Liver (tissue), 9 donors: ENCODE data around the gene RALGDS. TPM values are rescaled to one million over a fixed set of nuclear protein-coding genes. Genes with fewer than 3 reads are reported as not detected.

ENCODE experiments used
- DNase-seq: peaks from one replicate; pipeline ENCODE4 v3.0.0-alpha.2; 2017; ENCODE audit warnings: low spot score
- H3K27ac ChIP-seq, 2 donors: one replicate each; pipeline ENCODE4 v1.7.0; 2013; ENCODE audit warnings: inconsistent platforms in 2 of 2, low read length in 2 of 2, control low read depth in 1 of 2, low read depth in 1 of 2, mild to moderate bottlenecking in 1 of 2
- H3K27me3 ChIP-seq, 4 donors: one replicate each; pipeline versions ENCODE4 v1.6.1 to v1.7.0; 2013; ENCODE audit warnings: low read length in 3 of 4, inconsistent platforms in 1 of 4, mild to moderate bottlenecking in 1 of 4, moderate library complexity in 1 of 4; ENCODE audit not compliant: control insufficient read depth in 4 of 4, insufficient read depth in 4 of 4
- H3K36me3 ChIP-seq, 4 donors: one replicate each; pipeline versions ENCODE4 v1.6.1 to v1.7.0; 2013; ENCODE audit warnings: low read length in 3 of 4, mild to moderate bottlenecking in 3 of 4, low read depth in 1 of 4, moderate library complexity in 1 of 4; ENCODE audit not compliant: control insufficient read depth in 4 of 4, insufficient read depth in 3 of 4
- H3K4me1 ChIP-seq, 4 donors: one replicate each; pipeline versions ENCODE4 v1.6.1 to v1.7.0; 2013; ENCODE audit warnings: low read length in 3 of 4, mild to moderate bottlenecking in 3 of 4, moderate library complexity in 1 of 4; ENCODE audit not compliant: control insufficient read depth in 4 of 4, insufficient read depth in 4 of 4
- H3K4me3 ChIP-seq, 3 donors: one replicate each; pipeline versions ENCODE4 v1.6.1 to v1.7.0; 2013; ENCODE audit warnings: low read length in 3 of 3, control low read depth in 1 of 3, low read depth in 1 of 3, mild to moderate bottlenecking in 1 of 3
- H3K9ac ChIP-seq, 2 donors: one replicate each; pipeline ENCODE4 v1.7.0; 2013; ENCODE audit warnings: low read length in 2 of 2, mild to moderate bottlenecking in 2 of 2, moderate library complexity in 2 of 2, control low read depth in 1 of 2, low read depth in 1 of 2
- H3K9me3 ChIP-seq, 4 donors: one replicate each; pipeline versions ENCODE4 v1.6.1 to v1.7.0; 2013; ENCODE audit warnings: low read length in 3 of 4; ENCODE audit not compliant: control insufficient read depth in 4 of 4
- ATF3 ChIP-seq: IDR thresholded peaks from 2 replicates; pipeline ENCODE4 v1.6.1; 2016; ENCODE audit warnings: antibody characterized with exemption
- CTCF ChIP-seq: fragments of 150-350 bp; IDR thresholded peaks from 2 replicates; pipeline ENCODE4 v1.5.1; 2017; ENCODE audit warnings: improper control_type of control experiment, low read depth, low read length; ENCODE audit not compliant: missing input control
- EGR1 ChIP-seq, 2 donors: IDR thresholded peaks; 2 replicates each; pipeline ENCODE4 v1.6.1; 2016 to 2018; ENCODE audit warnings: antibody characterized with exemption in 2 of 2, low read depth in 2 of 2
- FOXA1 ChIP-seq: IDR thresholded peaks from 2 replicates; pipeline ENCODE4 v1.6.1; 2016; ENCODE audit warnings: antibody characterized with exemption
- FOXA2 ChIP-seq: IDR thresholded peaks from 2 replicates; pipeline ENCODE4 v1.6.1; 2016; ENCODE audit warnings: antibody characterized with exemption
- GABPA ChIP-seq, 2 donors: IDR thresholded peaks in 1 of 2; conservative IDR thresholded peaks in 1 of 2; 2 replicates each; pipeline ENCODE4 v1.6.1; 2016; ENCODE audit warnings: antibody characterized with exemption in 2 of 2, mild to moderate bottlenecking in 1 of 2, moderate library complexity in 1 of 2
- HNF4A ChIP-seq, 2 donors: conservative IDR thresholded peaks; 2 replicates each; pipeline ENCODE4 v1.6.1; 2016; ENCODE audit warnings: antibody characterized with exemption in 2 of 2, mild to moderate bottlenecking in 2 of 2
- HNF4G ChIP-seq: IDR thresholded peaks from 2 replicates; pipeline ENCODE4 v1.6.1; 2016; ENCODE audit warnings: antibody characterized with exemption
- JUND ChIP-seq, 2 donors: IDR thresholded peaks; 2 replicates each; pipeline ENCODE4 v1.6.1; 2016; ENCODE audit warnings: antibody characterized with exemption in 2 of 2
- MAX ChIP-seq: IDR thresholded peaks from 2 replicates; pipeline ENCODE4 v1.6.1; 2016; ENCODE audit warnings: antibody characterized with exemption
- NR2F2 ChIP-seq: IDR thresholded peaks from 2 replicates; pipeline ENCODE4 v1.6.1; 2016; ENCODE audit warnings: antibody characterized with exemption
- RAD21 ChIP-seq, 2 donors: IDR thresholded peaks; 2 replicates each; pipeline ENCODE4 v1.6.1; 2016; ENCODE audit warnings: antibody characterized with exemption in 2 of 2, mild to moderate bottlenecking in 2 of 2
- REST ChIP-seq: IDR thresholded peaks from 2 replicates; pipeline ENCODE4 v1.6.1; 2016; ENCODE audit warnings: antibody characterized with exemption, mild to moderate bottlenecking
- RXRA ChIP-seq, 2 donors: IDR thresholded peaks; 2 replicates each; pipeline ENCODE4 v1.6.1; 2017 to 2018; ENCODE audit warnings: antibody characterized with exemption in 2 of 2, mild to moderate bottlenecking in 1 of 2
- SP1 ChIP-seq: IDR thresholded peaks from 2 replicates; pipeline ENCODE4 v1.6.1; 2018; ENCODE audit warnings: antibody characterized with exemption, mild to moderate bottlenecking
- TAF1 ChIP-seq: conservative IDR thresholded peaks from 2 replicates; pipeline ENCODE4 v1.6.1; 2016; ENCODE audit warnings: antibody characterized with exemption, mild to moderate bottlenecking
- YY1 ChIP-seq: IDR thresholded peaks from 2 replicates; pipeline ENCODE4 v1.6.1; 2016; ENCODE audit warnings: antibody characterized with exemption, mild to moderate bottlenecking
- ZBTB33 ChIP-seq: IDR thresholded peaks from 2 replicates; pipeline ENCODE4 v1.6.1; 2016; ENCODE audit warnings: antibody characterized with exemption
- WGBS: extraction: QIAGEN DNeasy Blood & Tissue Kit; methylation state at CpG from one replicate; pipeline ENCODE4 v1.1.7; 2013; 5-methylcytosine and 5-hydroxymethylcytosine counted together
- polyA plus RNA-seq, 2 donors: library from polyadenylated mRNA; stranded (reverse) in 1 of 2; unstranded in 1 of 2; fragments of 200-250 nt in 1 of 2; fragments of >200 nt in 1 of 2; fragmentation: Nextera tagmentation in 1 of 2; extraction: Ambion mirVana in 1 of 2; gene quantifications; one replicate each; pipeline versions ENCODE4 v1.2.1 to v1.2.3, GENCODE V29; 2013 to 2015
- total RNA-seq, 2 donors: library from RNA; depleted of rRNA; stranded (reverse); fragments of >200 nt; gene quantifications; one replicate each; pipeline ENCODE4 v1.2.3, GENCODE V29; 2014
- donor health status: healthy.
- donor health status: healthy.
- donor health status: healthy.
- donor health status: healthy.
- donor health status: healthy.

RALGDS gene
- total and polyA plus RNA-seq, 4 donors, result 1.3 to 19.0 (median 7.3) TPM

GRCh38 chr9:133088146-133088750, 32.8 kb downstream of the RALGDS start:
- Histone ChIP-seq H3K27me3 (no peaks in the 10 kb centered on the region), H3K4me3 (no peak overlapping the region), H3K27ac (no peak overlapping the region), H3K9ac (no peak overlapping the region), H3K9me3 (no peaks in the 10 kb centered on the region), H3K4me1 (no peaks in the 10 kb centered on the region), H3K36me3 (no peaks in the 10 kb centered on the region)
- 93% methylated on average over 10 of the region's 10 CpGs for WGBS
- no peak for DNase-seq
- TF ChIP-seq RAD21 (IDR thresholded peaks at IDR 0.05) (no peak), CTCF (no peak), HNF4A (conservative IDR thresholded peaks at IDR 0.05) (no peak), ATF3 (no peak), RXRA (IDR thresholded peaks at IDR 0.05) (no peak), GABPA (IDR thresholded peaks at IDR 0.05 in 1 of 2, conservative IDR thresholded peaks at IDR 0.05 in 1 of 2) (no peak), YY1 (no peak), NR2F2 (no peak), ZBTB33 (no peak), FOXA2 (no peak), REST (no peak), EGR1 (IDR thresholded peaks at IDR 0.05; ENCODE audit: low read depth in 2 of 2) (no peak), FOXA1 (no peak), JUND (IDR thresholded peaks at IDR 0.05) (no peak), SP1 (no peak), MAX (no peak), HNF4G (no peak), TAF1 (no peak)
